HG02981 (cell line): ENCODE measurements around the gene BCL7C.
"Not testable (repeated sequence)": the region's sequence is repeated elsewhere in the genome, so short reads cannot be mapped to it uniquely, and the experiment has no call there.

Source experiments
- ATAC-seq: cut with Tn5 transposase; IDR thresholded peaks from one replicate; pipeline ENCODE4 v1.9.1; 2021; ENCODE audit warnings: mild to moderate bottlenecking, moderate library complexity; ENCODE audit not compliant: unreplicated experiment

The BCL7C gene

GRCh38 chr16:30893744-30894539 is at the start of gene BCL7C:
TSS of gene BCL7C (minus strand) at chr16:30894077. CDS start at chr16:30893944, 133 bp downstream.
- peak; percentile 60 for ATAC-seq

- ATAC-seq, result no peak
Observed at GRCh38 chr16:30942426-30942806, 48.5 kb upstream of the BCL7C start.

- peak; percentile 80 for ATAC-seq
Observed at GRCh38 chr16:30941600-30942425, 47.9 kb upstream of the BCL7C start.

GRCh38 chr16:30939571-30939970 is 45.7 kb upstream of the BCL7C start:
- ATAC-seq, result not testable (repeated sequence)

GRCh38 chr16:30937692-30938091 is 43.8 kb upstream of the BCL7C start:
- no peak for ATAC-seq

GRCh38 chr16:30934827-30935557 is 41.1 kb upstream of the BCL7C start:
- ATAC-seq, result no peak

GRCh38 chr16:30931068-30931650 is 37.3 kb upstream of the BCL7C start:
- no peak for ATAC-seq

- no peak for ATAC-seq
Observed at GRCh38 chr16:30930160-30930571, 36.3 kb upstream of the BCL7C start.

GRCh38 chr16:30929167-30929566 is 35.3 kb upstream of the BCL7C start:
- no peak for ATAC-seq

- no peak for ATAC-seq
Observed at GRCh38 chr16:30928390-30928789, 34.5 kb upstream of the BCL7C start.

GRCh38 chr16:30927789-30928378 is 34.0 kb upstream of the BCL7C start:
- ATAC-seq, result no peak

- no peak for ATAC-seq
Observed at GRCh38 chr16:30926937-30927788, 33.3 kb upstream of the BCL7C start.

GRCh38 chr16:30925995-30926811 is 32.3 kb upstream of the BCL7C start:
- no peak for ATAC-seq

GRCh38 chr16:30925632-30925987 is 31.7 kb upstream of the BCL7C start:
- no peak for ATAC-seq

GRCh38 chr16:30924913-30925631 is 31.2 kb upstream of the BCL7C start:
- no peak for ATAC-seq

GRCh38 chr16:30924076-30924912 is 30.4 kb upstream of the BCL7C start:
- no peak for ATAC-seq

GRCh38 chr16:30923554-30924075 is 29.7 kb upstream of the BCL7C start, which contains the start of gene FBXL19:
TSS of gene FBXL19 (plus strand) at chr16:30923572. CDS start at chr16:30925755, 2,183 bp downstream.
- no peak for ATAC-seq
